ENCODE measurements around the gene MCF2L. TPM values are rescaled to one million over a fixed set of nuclear protein-coding genes. Genes with fewer than 3 reads are reported as not detected.

The MCF2L gene
- total and polyA plus RNA-seq, 9 of the 15 experiments (the other 6 are each of a cell fraction or from before 2014, with no cell fraction given): 0.05 to 0.25 (median 0.18) TPM; not detected in 5

DNA sequence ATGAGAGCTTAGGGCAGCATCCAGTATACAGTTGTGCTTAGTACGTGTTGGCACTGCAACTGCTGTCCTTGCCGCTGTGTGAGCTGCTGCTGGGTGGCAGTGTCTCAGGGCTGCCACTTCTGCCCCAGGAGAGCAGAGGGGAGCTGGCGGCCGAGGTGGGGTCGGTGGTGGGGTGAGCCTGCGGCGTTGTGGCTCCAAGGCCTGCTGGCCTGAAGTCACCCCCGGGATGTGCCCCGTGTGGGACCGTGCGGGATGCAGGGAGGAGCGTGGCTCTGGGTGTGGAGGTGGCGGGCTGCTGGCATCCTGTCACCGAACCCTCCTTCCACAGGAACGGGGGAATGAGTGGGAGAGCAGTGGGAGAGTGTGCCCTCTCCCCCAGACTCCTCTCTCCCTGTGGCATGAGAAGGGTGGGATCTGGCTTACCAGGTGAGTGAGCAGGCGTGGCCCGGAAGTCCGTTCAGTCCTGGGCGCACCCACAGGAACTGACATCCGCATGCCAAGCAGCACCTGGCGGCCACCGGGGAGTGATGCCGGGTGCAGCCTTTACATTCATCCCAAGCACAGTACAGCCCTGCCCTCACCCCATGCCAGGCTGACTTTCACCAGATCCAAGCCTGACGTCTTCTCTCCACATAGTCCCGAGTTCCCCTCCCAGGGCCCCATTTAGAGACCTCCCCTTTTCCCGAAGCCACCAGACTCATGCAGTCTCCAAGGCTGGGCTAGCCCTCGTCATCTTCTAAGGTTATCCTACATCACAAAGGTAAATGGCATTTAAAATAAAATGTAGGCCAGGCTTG lies 26.6 kb downstream of the MCF2L start:
- Histone ChIP-seq H3K9me1 (ENCODE audit: control insufficient read depth, insufficient read depth, low read length) (no peaks in the 10 kb centered on the region), H3K4me3 (no peak overlapping the region), H3K9ac (ENCODE audit: insufficient read depth in 1 of 2, low read depth in 2 of 2, low read length in 2 of 2) (no peak overlapping the region), H4K20me1 (replicated peaks; ENCODE audit: control insufficient read depth, insufficient read depth, low read length) (peaks cover 5% of the 10 kb centered on the region), H3K4me1 (replicated peaks in 1 of 2; ENCODE audit: control insufficient read depth in 2 of 2, insufficient read depth in 2 of 2, low read length in 2 of 2) (peaks cover 0 to 5% of the 10 kb centered on the region in 2 experiments; a peak in 2 of 5 replicates), H3K27me3 (ENCODE audit: control insufficient read depth in 2 of 2, insufficient read depth in 2 of 2, low read length in 2 of 2) (peaks cover 32 to 90% of the 10 kb centered on the region in 2 experiments), H3K4me2 (ENCODE audit: insufficient read depth, low read length) (no peak overlapping the region), H3K27ac (ENCODE audit: extremely low read depth, low read depth, low read length) (no peak overlapping the region), H3K36me3 (ENCODE audit: control insufficient read depth, insufficient read depth, low read length) (no peaks in the 10 kb centered on the region), H3K79me2 (ENCODE audit: control insufficient read depth, insufficient read depth, low read length) (no peaks in the 10 kb centered on the region), H2AFZ (ENCODE audit: low read depth, low read length) (no peak overlapping the region), H3K9me3 (replicated peaks; ENCODE audit: control insufficient read depth, insufficient read depth, low read depth, low read length) (no peaks in the 10 kb centered on the region)
- in situ Hi-C loops (cut with MboI) (no loop called here), intact Hi-C loops (cut with micrococcal nuclease) (no loop called here)
- DNase-seq (ENCODE audit: extremely low read depth in 1 of 4, low spot score in 3 of 4): no peak
- CTCF ChIA-PET (ENCODE audit: low intra/inter-chr PET ratio): no interaction called here
- 2% methylated on average over 20 of the region's 27 CpGs for WGBS (ENCODE audit: insufficient coverage, low coverage, missing lambda C conversion rate)
- no peak for ATAC-seq
- no peak for FAIRE-seq
- no TSS peak for BruUV-seq (replicated peaks)
- POLR2A ChIA-PET: interaction anchor here (0.5 kb wide), 1 partner anchor 219 kb away, joined by 4 read pairs; no protein-coding TSS in a partner anchor
- TF ChIP-seq, protein P1, sequence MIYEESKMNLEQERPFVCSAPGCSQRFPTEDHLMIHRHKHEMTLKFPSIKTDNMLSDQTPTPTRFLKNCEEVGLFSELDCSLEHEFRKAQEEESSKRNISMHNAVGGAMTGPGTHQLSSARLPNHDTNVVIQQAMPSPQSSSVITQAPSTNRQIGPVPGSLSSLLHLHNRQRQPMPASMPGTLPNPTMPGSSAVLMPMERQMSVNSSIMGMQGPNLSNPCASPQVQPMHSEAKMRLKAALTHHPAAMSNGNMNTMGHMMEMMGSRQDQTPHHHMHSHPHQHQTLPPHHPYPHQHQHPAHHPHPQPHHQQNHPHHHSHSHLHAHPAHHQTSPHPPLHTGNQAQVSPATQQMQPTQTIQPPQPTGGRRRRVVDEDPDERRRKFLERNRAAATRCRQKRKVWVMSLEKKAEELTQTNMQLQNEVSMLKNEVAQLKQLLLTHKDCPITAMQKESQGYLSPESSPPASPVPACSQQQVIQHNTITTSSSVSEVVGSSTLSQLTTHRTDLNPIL (CRISPR knock-in tag; IDR thresholded peaks at IDR 0.05): no peak
- TF ChIP-seq PML (IDR thresholded peaks at IDR 0.05; ENCODE audit: low read length) (no peak), SRSF1 (IDR thresholded peaks at IDR 0.05; ENCODE audit: low read depth, low read length) (no peak), ZNF76 (CRISPR knock-in tag; IDR thresholded peaks at IDR 0.05; ENCODE audit: borderline replicate concordance) (no peak), KDM5B (IDR thresholded peaks at IDR 0.05; ENCODE audit: insufficient replicate concordance, low read depth, low read length) (no peak), MBD2 (IDR thresholded peaks at IDR 0.05; ENCODE audit: borderline replicate concordance, low read depth) (no peak), NFIX (CRISPR knock-in tag; IDR thresholded peaks at IDR 0.05; ENCODE audit: low read depth) (no peak), NFATC3 (IDR thresholded peaks at IDR 0.05) (no peak), KLF6 (CRISPR knock-in tag; IDR thresholded peaks at IDR 0.05; ENCODE audit: borderline replicate concordance) (no peak), KLF13 (tag; IDR thresholded peaks at IDR 0.05; ENCODE audit: borderline replicate concordance, low read depth) (no peak), HDGF (IDR thresholded peaks at IDR 0.05) (no peak), ZNF695 (CRISPR knock-in tag; IDR thresholded peaks at IDR 0.05) (no peak)
- TF ChIP-seq, protein P2, sequence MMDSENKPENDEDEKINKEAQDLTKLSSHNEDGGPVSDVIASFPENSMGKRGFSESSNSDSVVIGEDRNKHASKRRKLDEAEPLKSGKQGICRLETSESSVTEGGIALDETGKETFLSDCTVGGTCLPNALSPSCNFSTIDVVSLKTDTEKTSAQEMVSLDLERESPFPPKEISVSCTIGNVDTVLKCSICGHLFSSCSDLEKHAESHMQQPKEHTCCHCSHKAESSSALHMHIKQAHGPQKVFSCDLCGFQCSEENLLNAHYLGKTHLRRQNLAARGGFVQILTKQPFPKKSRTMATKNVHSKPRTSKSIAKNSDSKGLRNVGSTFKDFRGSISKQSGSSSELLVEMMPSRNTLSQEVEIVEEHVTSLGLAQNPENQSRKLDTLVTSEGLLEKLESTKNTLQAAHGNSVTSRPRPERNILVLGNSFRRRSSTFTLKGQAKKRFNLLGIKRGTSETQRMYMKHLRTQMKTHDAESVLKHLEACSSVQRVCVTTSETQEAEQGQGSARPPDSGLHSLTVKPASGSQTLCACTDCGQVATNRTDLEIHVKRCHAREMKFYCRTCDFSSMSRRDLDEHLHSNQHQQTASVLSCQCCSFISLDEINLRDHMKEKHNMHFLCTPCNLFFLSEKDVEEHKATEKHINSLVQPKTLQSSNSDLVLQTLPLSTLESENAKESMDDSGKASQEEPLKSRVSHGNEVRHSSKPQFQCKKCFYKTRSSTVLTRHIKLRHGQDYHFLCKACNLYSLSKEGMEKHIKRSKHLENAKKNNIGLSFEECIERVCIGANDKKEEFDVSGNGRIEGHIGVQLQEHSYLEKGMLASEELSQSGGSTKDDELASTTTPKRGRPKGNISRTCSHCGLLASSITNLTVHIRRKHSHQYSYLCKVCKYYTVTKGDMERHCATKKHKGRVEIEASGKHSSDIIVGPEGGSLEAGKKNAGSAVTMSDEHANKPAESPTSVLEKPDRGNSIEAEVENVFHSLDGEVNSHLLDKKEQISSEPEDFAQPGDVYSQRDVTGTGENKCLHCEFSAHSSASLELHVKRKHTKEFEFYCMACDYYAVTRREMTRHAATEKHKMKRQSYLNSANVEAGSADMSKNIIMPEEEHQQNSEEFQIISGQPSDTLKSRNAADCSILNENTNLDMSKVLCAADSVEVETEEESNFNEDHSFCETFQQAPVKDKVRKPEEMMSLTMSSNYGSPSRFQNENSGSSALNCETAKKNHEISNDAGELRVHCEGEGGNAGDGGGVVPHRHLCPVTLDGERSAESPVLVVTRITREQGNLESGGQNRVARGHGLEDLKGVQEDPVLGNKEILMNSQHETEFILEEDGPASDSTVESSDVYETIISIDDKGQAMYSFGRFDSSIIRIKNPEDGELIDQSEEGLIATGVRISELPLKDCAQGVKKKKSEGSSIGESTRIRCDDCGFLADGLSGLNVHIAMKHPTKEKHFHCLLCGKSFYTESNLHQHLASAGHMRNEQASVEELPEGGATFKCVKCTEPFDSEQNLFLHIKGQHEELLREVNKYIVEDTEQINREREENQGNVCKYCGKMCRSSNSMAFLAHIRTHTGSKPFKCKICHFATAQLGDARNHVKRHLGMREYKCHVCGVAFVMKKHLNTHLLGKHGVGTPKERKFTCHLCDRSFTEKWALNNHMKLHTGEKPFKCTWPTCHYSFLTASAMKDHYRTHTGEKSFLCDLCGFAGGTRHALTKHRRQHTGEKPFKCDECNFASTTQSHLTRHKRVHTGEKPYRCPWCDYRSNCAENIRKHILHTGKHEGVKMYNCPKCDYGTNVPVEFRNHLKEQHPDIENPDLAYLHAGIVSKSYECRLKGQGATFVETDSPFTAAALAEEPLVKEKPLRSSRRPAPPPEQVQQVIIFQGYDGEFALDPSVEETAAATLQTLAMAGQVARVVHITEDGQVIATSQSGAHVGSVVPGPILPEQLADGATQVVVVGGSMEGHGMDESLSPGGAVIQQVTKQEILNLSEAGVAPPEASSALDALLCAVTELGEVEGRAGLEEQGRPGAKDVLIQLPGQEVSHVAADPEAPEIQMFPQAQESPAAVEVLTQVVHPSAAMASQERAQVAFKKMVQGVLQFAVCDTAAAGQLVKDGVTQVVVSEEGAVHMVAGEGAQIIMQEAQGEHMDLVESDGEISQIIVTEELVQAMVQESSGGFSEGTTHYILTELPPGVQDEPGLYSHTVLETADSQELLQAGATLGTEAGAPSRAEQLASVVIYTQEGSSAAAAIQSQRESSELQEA (IDR thresholded peaks at IDR 0.05; ENCODE audit: low read depth): no peak

Data from K562 (cell line).